Coronary artery (tissue), 2 donors: ENCODE measurements around the gene ELF5.

Experiments
- DNase-seq: peaks from one replicate; pipeline ENCODE4 v3.0.0-alpha.2; 2017; ENCODE audit warnings: low spot score
- H3K27ac ChIP-seq, 2 donors: fragments of 200-600 bp; sonication (generic); one replicate each; pipeline ENCODE4 v1.5.1; 2016 to 2019
- H3K4me3 ChIP-seq: fragments of 200-600 bp; sonication (generic); 2 replicates; pipeline ENCODE4 v1.5.1; 2016; ENCODE audit warnings: mild to moderate bottlenecking, moderate library complexity
- TF ChIP-seq, protein P1 (sequence below): fragments of 200-600 bp; sonication (generic); IDR thresholded peaks from one replicate; pipeline ENCODE4 v1.5.1; 2019; ENCODE audit warnings: antibody characterized with exemption

Gene ELF5

DNA sequence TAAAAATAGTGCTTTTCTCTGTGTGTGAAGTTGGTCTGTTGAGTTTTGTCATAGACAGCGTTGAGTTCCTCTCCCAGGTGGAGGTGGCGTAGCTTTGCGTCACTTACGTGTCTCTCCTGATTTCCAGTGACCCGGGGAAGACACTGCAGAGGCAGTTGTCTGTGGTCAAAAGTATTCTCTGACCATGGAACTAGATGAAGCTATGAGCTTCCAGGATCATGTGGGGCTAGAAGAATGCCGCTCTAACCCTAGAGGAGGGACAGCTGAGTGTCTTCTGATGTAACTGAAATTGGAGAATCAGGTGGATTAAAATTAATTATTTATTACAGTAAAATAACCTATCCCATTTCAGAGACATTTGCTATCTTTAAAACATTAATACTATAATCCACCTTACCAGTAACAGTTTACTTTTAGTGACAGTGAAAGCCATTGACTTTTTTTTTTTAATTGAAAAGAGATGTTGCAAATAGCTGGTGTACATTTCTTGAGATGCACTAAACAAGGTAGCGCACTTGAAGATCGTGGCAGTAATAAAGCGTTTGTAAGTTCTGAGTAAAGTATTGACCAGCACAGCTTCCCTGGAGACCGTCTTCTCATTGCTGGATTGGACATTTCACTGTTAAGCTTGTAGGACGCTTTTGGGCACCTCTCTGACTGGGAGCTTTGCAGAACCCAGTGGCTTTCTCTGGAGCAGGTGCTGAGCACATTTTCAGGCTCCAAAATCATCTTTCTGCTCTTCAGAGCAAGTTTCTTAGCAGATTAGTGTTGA lies 65.2 kb downstream of the ELF5 start:
- Histone ChIP-seq H3K27ac (no peak overlapping the region), H3K4me3 (no peak overlapping the region)
- no peak for DNase-seq
- TF ChIP-seq, protein P1, sequence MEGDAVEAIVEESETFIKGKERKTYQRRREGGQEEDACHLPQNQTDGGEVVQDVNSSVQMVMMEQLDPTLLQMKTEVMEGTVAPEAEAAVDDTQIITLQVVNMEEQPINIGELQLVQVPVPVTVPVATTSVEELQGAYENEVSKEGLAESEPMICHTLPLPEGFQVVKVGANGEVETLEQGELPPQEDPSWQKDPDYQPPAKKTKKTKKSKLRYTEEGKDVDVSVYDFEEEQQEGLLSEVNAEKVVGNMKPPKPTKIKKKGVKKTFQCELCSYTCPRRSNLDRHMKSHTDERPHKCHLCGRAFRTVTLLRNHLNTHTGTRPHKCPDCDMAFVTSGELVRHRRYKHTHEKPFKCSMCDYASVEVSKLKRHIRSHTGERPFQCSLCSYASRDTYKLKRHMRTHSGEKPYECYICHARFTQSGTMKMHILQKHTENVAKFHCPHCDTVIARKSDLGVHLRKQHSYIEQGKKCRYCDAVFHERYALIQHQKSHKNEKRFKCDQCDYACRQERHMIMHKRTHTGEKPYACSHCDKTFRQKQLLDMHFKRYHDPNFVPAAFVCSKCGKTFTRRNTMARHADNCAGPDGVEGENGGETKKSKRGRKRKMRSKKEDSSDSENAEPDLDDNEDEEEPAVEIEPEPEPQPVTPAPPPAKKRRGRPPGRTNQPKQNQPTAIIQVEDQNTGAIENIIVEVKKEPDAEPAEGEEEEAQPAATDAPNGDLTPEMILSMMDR = no peak

DNA sequence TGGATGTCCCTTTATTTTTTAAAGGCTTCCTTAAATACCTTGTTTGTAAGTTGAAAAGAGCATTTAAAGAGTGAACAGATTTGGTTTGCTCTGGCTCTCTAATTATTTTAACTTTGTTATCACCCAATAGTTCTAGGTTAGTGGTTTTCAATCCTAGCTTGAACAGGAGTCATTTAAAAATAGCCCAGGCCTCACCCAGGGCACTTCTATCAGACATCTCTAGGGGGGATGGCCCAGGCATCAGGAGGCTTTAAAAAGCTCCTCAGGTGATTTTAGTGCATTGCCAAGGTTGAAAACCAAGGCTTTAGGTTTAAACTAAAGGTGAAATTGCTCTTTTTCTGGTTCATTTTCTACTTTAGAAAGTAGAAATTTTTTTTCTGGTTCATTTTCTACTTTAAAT lies 66.5 kb downstream of the ELF5 start:
- Histone ChIP-seq H3K4me3 (no peak overlapping the region), H3K27ac (no peak overlapping the region)
- no peak for DNase-seq
- TF ChIP-seq, protein P1 = no peak

DNA sequence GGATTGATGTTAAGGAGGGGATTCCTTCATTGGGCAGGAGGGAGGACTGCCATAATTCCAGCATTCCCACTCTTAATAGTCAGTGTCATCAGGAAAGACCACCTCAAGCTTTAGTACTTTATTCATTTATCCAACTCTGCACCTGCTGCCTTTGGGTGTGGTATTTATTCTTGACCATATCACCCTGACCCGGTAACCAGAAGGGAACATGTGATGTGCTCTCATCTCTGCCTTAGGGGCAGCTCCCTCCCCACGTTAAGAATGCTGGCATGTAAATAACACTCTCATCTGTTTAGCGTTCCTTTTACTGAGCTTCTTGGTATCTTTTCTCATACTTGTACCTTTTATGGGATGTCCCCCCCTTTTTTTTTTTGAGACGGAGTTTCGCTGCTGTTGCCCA lies 67.2 kb downstream of the ELF5 start:
- DNase-seq = no peak
- Histone ChIP-seq H3K27ac (no peak overlapping the region), H3K4me3 (no peak overlapping the region)
- TF ChIP-seq, protein P1 = no peak

DNA sequence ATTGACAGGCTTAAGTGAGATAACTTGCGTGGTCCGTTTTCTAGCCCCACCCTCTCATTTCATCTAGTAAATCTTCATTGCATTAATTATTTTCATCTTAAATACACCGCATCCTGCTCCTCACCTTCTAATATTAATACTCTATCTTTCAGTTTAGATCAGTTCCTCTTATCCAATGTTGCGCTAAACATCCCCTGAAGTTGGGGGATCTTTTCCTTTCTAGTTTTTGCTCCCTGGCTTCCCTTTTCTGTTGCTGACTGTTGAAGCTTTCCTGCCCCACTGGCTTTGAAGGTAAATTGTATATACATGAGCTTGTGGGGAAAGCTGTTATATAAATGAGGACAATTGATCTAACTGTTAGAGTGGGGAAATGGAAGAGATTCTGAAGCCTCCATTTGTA lies 67.6 kb downstream of the ELF5 start:
- Histone ChIP-seq H3K4me3 (no peak overlapping the region), H3K27ac (no peak overlapping the region)
- TF ChIP-seq, protein P1 = no peak
- no peak for DNase-seq

DNA sequence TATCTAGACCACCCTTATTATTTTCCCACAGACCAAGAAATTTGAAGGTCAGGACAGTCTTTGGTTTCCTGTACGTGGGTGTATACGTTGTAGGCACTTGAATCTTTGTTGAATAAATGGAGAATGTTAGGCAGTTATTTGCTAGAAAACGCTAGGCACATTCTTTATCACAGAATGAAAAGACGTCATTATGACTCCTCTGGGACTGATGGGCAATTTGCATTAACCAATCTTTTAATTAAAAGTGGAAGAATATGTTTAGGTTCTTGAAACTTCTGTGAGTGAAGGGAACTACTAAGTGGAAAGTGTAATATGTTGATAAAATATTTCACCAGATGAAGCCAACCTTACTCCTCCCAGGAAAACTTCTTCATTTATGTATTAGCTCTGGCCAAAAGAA lies 69.2 kb downstream of the ELF5 start:
- no peak overlapping the region for H3K27ac ChIP-seq
- TF ChIP-seq, protein P1 = no peak
- no peak for DNase-seq
- no peak overlapping the region for H3K4me3 ChIP-seq

DNA sequence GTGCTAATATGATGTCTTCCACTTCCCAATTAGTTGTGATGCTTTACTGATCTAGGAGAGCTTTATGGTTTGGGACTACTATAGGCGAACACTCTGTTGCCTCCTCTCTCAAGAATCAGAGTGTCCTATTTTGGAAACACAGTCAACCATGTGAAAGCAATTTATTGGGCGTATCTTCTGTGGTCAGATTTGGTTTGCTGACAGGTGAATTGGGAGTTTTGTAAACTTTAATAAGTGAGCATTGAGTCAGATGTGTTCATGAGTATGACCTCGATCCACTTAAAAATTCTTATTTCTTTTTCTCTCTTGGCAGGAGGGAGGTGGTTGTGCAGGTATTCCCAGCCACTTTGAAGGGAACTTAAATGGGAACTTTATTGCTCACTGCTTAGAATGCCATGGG lies 70.5 kb downstream of the ELF5 start:
- no peak overlapping the region for H3K27ac ChIP-seq
- TF ChIP-seq, protein P1 = no peak
- no peak overlapping the region for H3K4me3 ChIP-seq
- DNase-seq = no peak

DNA sequence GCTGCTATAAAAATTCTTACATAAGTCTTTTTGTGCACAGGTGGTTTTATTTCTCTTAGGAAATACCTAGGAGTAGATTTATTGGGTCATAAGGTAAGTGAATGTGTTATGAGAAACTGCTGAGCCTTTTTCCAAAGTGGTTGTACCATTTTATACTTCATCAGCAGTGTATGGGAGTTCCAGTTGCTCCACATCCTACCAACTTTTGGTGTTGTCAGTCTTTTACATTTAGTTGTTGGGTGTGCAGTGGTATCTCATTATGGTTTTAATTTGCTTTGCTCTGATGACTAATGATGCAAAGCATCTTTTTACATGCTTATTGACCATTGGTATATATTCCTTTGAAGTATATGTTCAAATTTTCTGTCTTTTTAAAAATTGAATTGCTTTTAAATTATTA lies 71.8 kb downstream of the ELF5 start:
- H3K27ac ChIP-seq = no peak overlapping the region
- TF ChIP-seq, protein P1 = no peak
- no peak for DNase-seq
- H3K4me3 ChIP-seq = peak overlapping the region; percentile 34
